ENCODE results near the gene DIS3.

- TF ChIP-seq, protein P1, sequence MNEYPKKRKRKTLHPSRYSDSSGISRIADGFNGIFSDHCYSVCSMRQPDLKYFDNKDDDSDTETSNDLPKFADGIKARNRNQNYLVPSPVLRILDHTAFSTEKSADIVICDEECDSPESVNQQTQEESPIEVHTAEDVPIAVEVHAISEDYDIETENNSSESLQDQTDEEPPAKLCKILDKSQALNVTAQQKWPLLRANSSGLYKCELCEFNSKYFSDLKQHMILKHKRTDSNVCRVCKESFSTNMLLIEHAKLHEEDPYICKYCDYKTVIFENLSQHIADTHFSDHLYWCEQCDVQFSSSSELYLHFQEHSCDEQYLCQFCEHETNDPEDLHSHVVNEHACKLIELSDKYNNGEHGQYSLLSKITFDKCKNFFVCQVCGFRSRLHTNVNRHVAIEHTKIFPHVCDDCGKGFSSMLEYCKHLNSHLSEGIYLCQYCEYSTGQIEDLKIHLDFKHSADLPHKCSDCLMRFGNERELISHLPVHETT (CRISPR knock-in tag; conservative IDR thresholded peaks at IDR 0.05 in 1 of 2, IDR thresholded peaks at IDR 0.05 in 1 of 2): no peak
- TF ChIP-seq ZNF318 (IDR thresholded peaks at IDR 0.05; ENCODE audit: borderline replicate concordance in 1 of 2, low read depth in 1 of 2): no peak
- TF ChIP-seq RAD21 (CRISPR knock-in tag; conservative IDR thresholded peaks at IDR 0.05 in 1 of 2, IDR thresholded peaks at IDR 0.05 in 1 of 2): no peak
- TF ChIP-seq SMC3 (conservative IDR thresholded peaks at IDR 0.05; ENCODE audit: insufficient read depth, low read depth, low read length): no peak
- no peak for TF ChIP-seq TCF7 (IDR thresholded peaks at IDR 0.05; ENCODE audit: borderline replicate concordance)
- no peak for TF ChIP-seq ETV6 (IDR thresholded peaks at IDR 0.05; ENCODE audit: borderline replicate concordance in 1 of 2, low read depth in 2 of 2, low read length in 1 of 2)
- TF ChIP-seq ETV6 (CRISPR knock-in tag; IDR thresholded peaks at IDR 0.05; ENCODE audit: borderline replicate concordance): no peak
- TF ChIP-seq ZNF239 (CRISPR knock-in tag; IDR thresholded peaks at IDR 0.05): no peak
Measured at GRCh38 chr13:72804301-72804700, 22.6 kb upstream of the DIS3 start.
